IMR-90 (cell line): Measurements from ENCODE around the gene CDC42BPA. TPM values are rescaled to one million over a fixed set of nuclear protein-coding genes. Genes with fewer than 3 reads are reported as not detected.

Experiments
- ATAC-seq: fragments of 200-7000 bp; cut with Tn5 transposase; 2 replicates; pipeline ENCODE4 v1.9.1; 2020; ENCODE audit warnings: low read depth, mild to moderate bottlenecking, moderate library complexity
- BruUV-seq: library from RNA; stranded (reverse); fragments of 400-500 nt; replicated peaks from 2 replicates; lab custom pipeline; 2021; lab: Mats Ljungman, UMichigan
- CTCF ChIA-PET: fragments of 300-600 bp; formaldehyde crosslinking; extraction: SDS; loops from one replicate; lab custom pipeline; 2021; ENCODE audit warnings: antibody characterized with exemption; lab: Yijun Ruan, JAX
- POLR2A ChIA-PET: fragments of 300-600 bp; sonication (Branson Sonifier 250); formaldehyde crosslinking; loops from one replicate; lab custom pipeline; 2022; ENCODE audit warnings: antibody characterized with exemption; ENCODE audit not compliant: unreplicated experiment; lab: Charles Lee
- DNase-seq: peaks from one replicate; pipeline ENCODE4 v3.0.0; 2013
- H2AFZ ChIP-seq: replicated peaks from 2 replicates; pipeline ENCODE3; 2013; ENCODE audit warnings: low read length, mild to moderate bottlenecking; ENCODE audit not compliant: poor library complexity
- H2AK5ac ChIP-seq: 2 replicates; pipeline ENCODE4 v1.6.1; 2013; ENCODE audit warnings: low read depth, low read length, inconsistent platforms
- H2AK9ac ChIP-seq: replicated peaks from 2 replicates; pipeline ENCODE3; 2013; ENCODE audit warnings: mild to moderate bottlenecking, low read depth, low read length, moderate library complexity; ENCODE audit not compliant: poor library complexity
- H2BK120ac ChIP-seq: 2 replicates; pipeline ENCODE4 v1.6.1; 2013; ENCODE audit warnings: low read depth, low read length, inconsistent platforms
- H2BK15ac ChIP-seq: 3 replicates; pipeline ENCODE4 v1.6.1; 2013; ENCODE audit warnings: low read depth, low read length, inconsistent platforms
- H2BK20ac ChIP-seq: 2 replicates; pipeline ENCODE4 v1.6.1; 2013; ENCODE audit warnings: low read depth, mild to moderate bottlenecking, inconsistent platforms, low read length, moderate library complexity
- H2BK5ac ChIP-seq: 2 replicates; pipeline ENCODE4 v1.6.1; 2013; ENCODE audit warnings: mild to moderate bottlenecking, low read depth, low read length, inconsistent platforms; ENCODE audit not compliant: poor library complexity, severe bottlenecking
- H3K14ac ChIP-seq: replicated peaks from 2 replicates; pipeline ENCODE4 v1.6.1; 2013; ENCODE audit warnings: low read depth, low read length, inconsistent platforms
- H3K18ac ChIP-seq: 2 replicates; pipeline ENCODE4 v1.6.1; 2013; ENCODE audit warnings: low read depth, low read length, control low read depth
- H3K23ac ChIP-seq: 2 replicates; pipeline ENCODE4 v1.6.1; 2013; ENCODE audit warnings: low read depth, low read length, inconsistent platforms
- H3K27ac ChIP-seq: 2 replicates; pipeline ENCODE4 v1.5.1; 2013; ENCODE audit warnings: mild to moderate bottlenecking, control low read depth, low read length; ENCODE audit not compliant: insufficient read depth
- H3K27me3 ChIP-seq: 2 replicates; pipeline ENCODE4 v1.6.1; 2013; ENCODE audit warnings: low read length; ENCODE audit not compliant: control insufficient read depth, insufficient read depth
- H3K36me3 ChIP-seq: 2 replicates; pipeline ENCODE4 v1.6.1; 2013; ENCODE audit warnings: low read length, mixed read lengths; ENCODE audit not compliant: control insufficient read depth, insufficient read depth
- H3K4ac ChIP-seq: 2 replicates; pipeline ENCODE4 v1.6.1; 2013; ENCODE audit warnings: low read depth, low read length, inconsistent platforms
- H3K4me1 ChIP-seq: 2 replicates; pipeline ENCODE4 v1.6.1; 2013; ENCODE audit warnings: low read length, mixed read lengths; ENCODE audit not compliant: control insufficient read depth, insufficient read depth
- H3K4me2 ChIP-seq: 2 replicates; pipeline ENCODE4 v1.6.1; 2013; ENCODE audit warnings: low read depth, mild to moderate bottlenecking, control low read depth, low read length, moderate library complexity
- H3K4me3 ChIP-seq: 2 replicates; pipeline ENCODE4 v1.5.1; 2013; ENCODE audit warnings: low read depth, mild to moderate bottlenecking, control low read depth, low read length, moderate library complexity; ENCODE audit not compliant: insufficient read depth
- H3K56ac ChIP-seq: 2 replicates; pipeline ENCODE4 v1.6.1; 2013; ENCODE audit warnings: low read length, inconsistent platforms; ENCODE audit not compliant: insufficient read depth; ENCODE audit errors: extremely low read depth
- H3K79me1 ChIP-seq, 2 experiments: 2 replicates each; pipeline ENCODE4 v1.6.1; 2013; ENCODE audit warnings: low read length in 2 of 2, inconsistent platforms in 1 of 2, low read depth in 1 of 2
- H3K9ac ChIP-seq: 2 replicates; pipeline ENCODE4 v1.6.1; 2013; ENCODE audit warnings: low read depth, low read length, control low read depth
- H3K9me1 ChIP-seq: 2 replicates; pipeline ENCODE4 v1.6.1; 2013; ENCODE audit warnings: low read length, inconsistent platforms; ENCODE audit not compliant: insufficient read depth
- H3K9me3 ChIP-seq: 2 replicates; pipeline ENCODE4 v1.6.1; 2013; ENCODE audit warnings: low read length; ENCODE audit not compliant: control insufficient read depth, insufficient read depth
- H4K20me1 ChIP-seq: 2 replicates; pipeline ENCODE4 v1.6.1; 2013; ENCODE audit warnings: low read length, inconsistent platforms; ENCODE audit not compliant: insufficient read depth
- H4K5ac ChIP-seq: 2 replicates; pipeline ENCODE4 v1.6.1; 2013; ENCODE audit warnings: mild to moderate bottlenecking, low read depth, low read length, control low read depth
- H4K8ac ChIP-seq, 2 experiments: 2 replicates each; pipeline ENCODE4 v1.6.1; 2013; ENCODE audit warnings: low read depth in 2 of 2, low read length in 2 of 2, control low read depth in 1 of 2, inconsistent platforms in 1 of 2
- H4K91ac ChIP-seq: 2 replicates; pipeline ENCODE4 v1.6.1; 2013; ENCODE audit warnings: low read depth, low read length, inconsistent platforms; ENCODE audit not compliant: insufficient read depth
- BHLHE40 ChIP-seq: fragments of 150-350 bp; IDR thresholded peaks from 2 replicates; pipeline ENCODE4 v1.6.1; 2016; ENCODE audit warnings: mild to moderate bottlenecking, low read depth, low read length
- CEBPB ChIP-seq: IDR thresholded peaks from 2 replicates; pipeline ENCODE4 v1.6.1; 2012; ENCODE audit warnings: low read depth, low read length, improper control_type of control experiment
- ELK1 ChIP-seq: fragments of 150-350 bp; IDR thresholded peaks from 2 replicates; pipeline ENCODE4 v1.6.1; 2016; ENCODE audit warnings: low read depth, mild to moderate bottlenecking, low read length, moderate library complexity, borderline replicate concordance
- FOS ChIP-seq: fragments of 150-350 bp; IDR thresholded peaks from 2 replicates; pipeline ENCODE4 v1.6.1; 2016; ENCODE audit warnings: low read depth, low read length
- MAFK ChIP-seq: IDR thresholded peaks from 2 replicates; pipeline ENCODE4 v1.6.1; 2012; ENCODE audit warnings: low read depth, low read length, improper control_type of control experiment
- NFE2L2 ChIP-seq: fragments of 150-350 bp; IDR thresholded peaks from 2 replicates; pipeline ENCODE4 v1.6.1; 2016; ENCODE audit warnings: low read depth, mild to moderate bottlenecking, low read length
- POLR2A ChIP-seq: IDR thresholded peaks from 2 replicates; pipeline ENCODE4 v1.6.1; 2012; ENCODE audit warnings: mild to moderate bottlenecking, low read depth, low read length
- RAD21 ChIP-seq: IDR thresholded peaks from 2 replicates; pipeline ENCODE4 v1.6.1; 2012; ENCODE audit warnings: low read length, improper control_type of control experiment
- RCOR1 ChIP-seq: IDR thresholded peaks from 2 replicates; pipeline ENCODE4 v1.6.1; 2012; ENCODE audit warnings: mild to moderate bottlenecking, low read length, improper control_type of control experiment; ENCODE audit not compliant: insufficient replicate concordance
- RFX5 ChIP-seq: IDR thresholded peaks from 2 replicates; pipeline ENCODE4 v1.8.0; 2012; ENCODE audit warnings: low read depth, mild to moderate bottlenecking, low read length, moderate library complexity
- USF2 ChIP-seq: fragments of 150-350 bp; IDR thresholded peaks from 2 replicates; pipeline ENCODE4 v1.6.1; 2017; ENCODE audit warnings: mild to moderate bottlenecking, antibody characterized with exemption, low read length, low read depth
- WGBS, 2 experiments: methylation state at CpG; one replicate each; pipeline versions ENCODE4 v1.1.5 to v1.1.7; 2013; ENCODE audit warnings: missing lambda C conversion rate in 2 of 2; ENCODE audit not compliant: insufficient read length in 1 of 2; ENCODE audit errors: extremely low coverage in 2 of 2; 5-methylcytosine and 5-hydroxymethylcytosine counted together
- dilution Hi-C: fragments of 300-500 bp; cut with HindIII; formaldehyde crosslinking; loops from one replicate; pipeline ENCODE4 v1.14.3; 2018; ENCODE audit warnings: low sequenced_read_pairs; ENCODE audit not compliant: unreplicated experiment
- in situ Hi-C: fragments of 300-500 bp; cut with MboI; formaldehyde crosslinking; loops from 3 replicates; pipeline ENCODE4 v1.14.3; 2019; ENCODE audit warnings: low sequenced_read_pairs, inconsistent platforms, mixed read lengths
- intact Hi-C: fragments of 100-400 bp; cut with micrococcal nuclease; formaldehyde crosslinking; loops from 2 replicates; pipeline ENCODE4 v1.10.0; 2022
- polyA plus RNA-seq, 3 experiments: library from polyadenylated mRNA; depleted of rRNA; stranded (reverse); fragments of >200 nt; gene quantifications; 2 replicates each; pipeline ENCODE4 v1.2.3, GENCODE V29; 2012; ENCODE audit warnings: low replicate concordance in 1 of 3
- total RNA-seq: library from RNA; depleted of rRNA; stranded (reverse); fragments of >200 nt; gene quantifications from 2 replicates; pipeline ENCODE4 v1.2.3, GENCODE V29; 2012

CDC42BPA gene
- total and polyA plus RNA-seq, 2 of the 4 experiments (the other 2 are of a cell fraction): 9.4 to 27.8 TPM

GRCh38 chr1:227120826-227121225 is 197.5 kb downstream of the CDC42BPA start:
- no peak overlapping the region for H2BK20ac ChIP-seq
- H3K4ac ChIP-seq: no peak overlapping the region
- no peak overlapping the region for H3K4me2 ChIP-seq
- no peak overlapping the region for H2BK5ac ChIP-seq
- TF ChIP-seq POLR2A (no peak), RAD21 (no peak), RCOR1 (no peak), CEBPB (no peak), ELK1 (no peak), NFE2L2 (no peak), BHLHE40 (no peak), RFX5 (no peak), USF2 (no peak), MAFK (no peak), FOS (no peak)
- H4K5ac ChIP-seq: no peak overlapping the region
- POLR2A ChIA-PET: no interaction called here
- H3K4me3 ChIP-seq: no peak overlapping the region
- H3K36me3 ChIP-seq: peaks cover 7% of the 10 kb centered on the region; the same call in 1 of the 2 replicates
- H4K8ac ChIP-seq: no peak overlapping the region
- no peak overlapping the region for H2AFZ ChIP-seq
- BruUV-seq: no TSS peak
- no peak overlapping the region for H3K27ac ChIP-seq
- no peaks in the 10 kb centered on the region for H4K20me1 ChIP-seq
- DNase-seq: no peak
- H4K91ac ChIP-seq: no peak overlapping the region
- peaks cover under 1% of the 10 kb centered on the region; the same call in 1 of the 2 replicates for H3K9me1 ChIP-seq
- WGBS, 2 experiments: 80% methylated on average over 1 of the region's 9 CpGs; no CpG with 5 or more reads in 1 of the 2 experiments
- no peak for ATAC-seq
- in situ Hi-C loops: no loop called here
- H3K4me1 ChIP-seq: no peaks in the 10 kb centered on the region
- H3K27me3 ChIP-seq: no peaks in the 10 kb centered on the region
- H2BK15ac ChIP-seq: no peak overlapping the region
- H3K14ac ChIP-seq: no peak overlapping the region
- CTCF ChIA-PET: no interaction called here
- H3K18ac ChIP-seq: no peak overlapping the region
- H3K23ac ChIP-seq: no peak overlapping the region
- H2AK5ac ChIP-seq: no peak overlapping the region
- H3K9me3 ChIP-seq: no peaks in the 10 kb centered on the region
- intact Hi-C loops: no loop called here
- no peak overlapping the region for H2BK120ac ChIP-seq
- dilution Hi-C loops: no loop called here
- peaks cover 4 to 10% of the 10 kb centered on the region in 2 experiments for H3K79me1 ChIP-seq
- no peak overlapping the region for H2AK9ac ChIP-seq
- no peak overlapping the region for H3K56ac ChIP-seq
- H3K9ac ChIP-seq: no peak overlapping the region
